ENCODE measurements around the gene GPAT2. TPM values are rescaled to one million over a fixed set of nuclear protein-coding genes. Genes with fewer than 3 reads are reported as not detected.
A peak's percentile ranks its signal among the peaks of the same experiment; 100 is the strongest.
"Not testable (repeated sequence)": the region's sequence is repeated elsewhere in the genome, so short reads cannot be mapped to it uniquely, and the experiment has no call there.

GPAT2 gene
- total RNA-seq, 1 experiment from 2014 or later: 9.1 TPM

DNA sequence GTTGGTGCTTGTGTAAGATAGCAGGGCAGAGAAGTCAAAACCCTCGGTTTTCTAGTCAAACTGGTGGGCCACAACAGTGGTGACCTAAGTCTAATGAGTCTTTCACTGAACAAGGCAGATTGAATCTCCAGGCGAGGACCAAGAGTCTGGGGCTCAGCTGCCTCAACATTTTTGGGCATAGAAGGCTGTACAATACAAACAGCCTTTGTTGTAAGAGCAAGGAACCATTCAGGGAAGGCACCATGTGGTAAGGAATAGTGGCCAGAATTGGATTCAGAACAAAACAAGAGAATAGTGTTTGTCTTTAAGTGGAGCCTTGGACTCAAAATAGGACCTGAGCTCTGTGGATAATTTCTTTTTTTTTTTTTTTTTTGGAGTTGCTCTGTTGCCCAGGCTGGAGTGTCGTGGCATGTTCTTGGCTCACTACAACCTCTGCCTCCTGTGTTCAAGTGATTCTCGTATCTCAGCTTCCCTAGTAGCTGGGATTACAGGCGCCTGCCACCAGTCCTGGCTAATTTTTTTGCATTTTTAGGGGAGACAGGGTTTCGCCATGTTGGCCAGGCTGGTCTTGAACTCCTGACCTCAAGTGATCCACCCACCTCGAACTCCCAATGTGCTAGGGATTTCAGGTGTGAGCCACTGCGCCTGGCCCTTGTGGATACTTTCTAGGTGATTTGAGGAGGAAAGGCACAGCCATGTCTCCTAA lies 22.5 kb downstream of the GPAT2 start:
- H3K4me3 ChIP-seq; H3K36me3 ChIP-seq (ENCODE audit: low read depth); H3K27ac ChIP-seq; H3K9me2 ChIP-seq (ENCODE audit: insufficient read depth); H2AFZ ChIP-seq; DNase-seq; H3K27me3 ChIP-seq (ENCODE audit: insufficient read depth, low read depth); H3K9me3 ChIP-seq (ENCODE audit: insufficient read depth, low read depth); H3K79me2 ChIP-seq (ENCODE audit: low read depth); BruUV-seq (replicated peaks); CTCF ChIA-PET; H4K20me1 ChIP-seq (ENCODE audit: insufficient read depth); H3F3A ChIP-seq (ENCODE audit: insufficient read depth, low read depth); H3K4me2 ChIP-seq; intact Hi-C loops (cut with micrococcal nuclease; ENCODE audit: unreplicated experiment): not testable (repeated sequence)
- peaks cover 11% of the 10 kb centered on the region for H3K4me1 ChIP-seq (replicated peaks; ENCODE audit: insufficient read depth)
- POLR2A ChIA-PET (ENCODE audit: unreplicated experiment): interaction anchor here (0.6 kb wide), 1 partner anchor 127 kb away, joined by 3 read pairs; no protein-coding TSS in a partner anchor

DNA sequence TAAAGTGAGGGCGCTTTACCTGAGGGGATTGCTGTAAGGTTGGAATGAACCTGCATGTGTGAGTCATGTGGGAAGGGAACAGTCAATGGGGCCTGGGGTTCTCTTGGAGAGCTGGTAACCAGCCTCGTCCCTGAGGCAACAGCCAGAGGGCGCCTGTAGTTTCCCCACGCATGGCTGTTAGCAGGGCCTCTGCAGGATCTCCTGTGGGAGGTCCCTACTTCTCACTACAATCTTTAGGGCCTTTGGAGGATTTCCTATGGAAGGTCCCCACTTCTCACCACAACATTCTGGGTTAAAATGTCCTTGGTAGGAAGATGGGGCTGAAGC lies 23.6 kb downstream of the GPAT2 start:
- TF ChIP-seq, protein P1, sequence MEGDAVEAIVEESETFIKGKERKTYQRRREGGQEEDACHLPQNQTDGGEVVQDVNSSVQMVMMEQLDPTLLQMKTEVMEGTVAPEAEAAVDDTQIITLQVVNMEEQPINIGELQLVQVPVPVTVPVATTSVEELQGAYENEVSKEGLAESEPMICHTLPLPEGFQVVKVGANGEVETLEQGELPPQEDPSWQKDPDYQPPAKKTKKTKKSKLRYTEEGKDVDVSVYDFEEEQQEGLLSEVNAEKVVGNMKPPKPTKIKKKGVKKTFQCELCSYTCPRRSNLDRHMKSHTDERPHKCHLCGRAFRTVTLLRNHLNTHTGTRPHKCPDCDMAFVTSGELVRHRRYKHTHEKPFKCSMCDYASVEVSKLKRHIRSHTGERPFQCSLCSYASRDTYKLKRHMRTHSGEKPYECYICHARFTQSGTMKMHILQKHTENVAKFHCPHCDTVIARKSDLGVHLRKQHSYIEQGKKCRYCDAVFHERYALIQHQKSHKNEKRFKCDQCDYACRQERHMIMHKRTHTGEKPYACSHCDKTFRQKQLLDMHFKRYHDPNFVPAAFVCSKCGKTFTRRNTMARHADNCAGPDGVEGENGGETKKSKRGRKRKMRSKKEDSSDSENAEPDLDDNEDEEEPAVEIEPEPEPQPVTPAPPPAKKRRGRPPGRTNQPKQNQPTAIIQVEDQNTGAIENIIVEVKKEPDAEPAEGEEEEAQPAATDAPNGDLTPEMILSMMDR (conservative IDR thresholded peaks at IDR 0.05): peak; percentile 46; the same call in 1 of the 2 replicates
- H3K36me3 ChIP-seq (ENCODE audit: low read depth); H3K9me2 ChIP-seq (ENCODE audit: insufficient read depth); H3K27me3 ChIP-seq (ENCODE audit: insufficient read depth, low read depth); H3K27ac ChIP-seq; intact Hi-C loops (cut with micrococcal nuclease; ENCODE audit: unreplicated experiment); CTCF ChIA-PET; H3K9me3 ChIP-seq (ENCODE audit: insufficient read depth, low read depth); H3K79me2 ChIP-seq (ENCODE audit: low read depth); H2AFZ ChIP-seq; H4K20me1 ChIP-seq (ENCODE audit: insufficient read depth); H3F3A ChIP-seq (ENCODE audit: insufficient read depth, low read depth); BruUV-seq (replicated peaks): not testable (repeated sequence)
- POLR2A ChIA-PET (ENCODE audit: unreplicated experiment): interaction anchor here (0.6 kb wide), 1 partner anchor 837 kb away, joined by 3 read pairs; no protein-coding TSS in a partner anchor
- peaks cover 11% of the 10 kb centered on the region for H3K4me1 ChIP-seq (replicated peaks; ENCODE audit: insufficient read depth)
- peak; percentile 55 to 80 for DNase-seq
- peak overlapping the region; percentile 39; the same call in 1 of the 2 replicates for H3K4me3 ChIP-seq
- H3K4me2 ChIP-seq: peak overlapping the region; percentile 59

DNA sequence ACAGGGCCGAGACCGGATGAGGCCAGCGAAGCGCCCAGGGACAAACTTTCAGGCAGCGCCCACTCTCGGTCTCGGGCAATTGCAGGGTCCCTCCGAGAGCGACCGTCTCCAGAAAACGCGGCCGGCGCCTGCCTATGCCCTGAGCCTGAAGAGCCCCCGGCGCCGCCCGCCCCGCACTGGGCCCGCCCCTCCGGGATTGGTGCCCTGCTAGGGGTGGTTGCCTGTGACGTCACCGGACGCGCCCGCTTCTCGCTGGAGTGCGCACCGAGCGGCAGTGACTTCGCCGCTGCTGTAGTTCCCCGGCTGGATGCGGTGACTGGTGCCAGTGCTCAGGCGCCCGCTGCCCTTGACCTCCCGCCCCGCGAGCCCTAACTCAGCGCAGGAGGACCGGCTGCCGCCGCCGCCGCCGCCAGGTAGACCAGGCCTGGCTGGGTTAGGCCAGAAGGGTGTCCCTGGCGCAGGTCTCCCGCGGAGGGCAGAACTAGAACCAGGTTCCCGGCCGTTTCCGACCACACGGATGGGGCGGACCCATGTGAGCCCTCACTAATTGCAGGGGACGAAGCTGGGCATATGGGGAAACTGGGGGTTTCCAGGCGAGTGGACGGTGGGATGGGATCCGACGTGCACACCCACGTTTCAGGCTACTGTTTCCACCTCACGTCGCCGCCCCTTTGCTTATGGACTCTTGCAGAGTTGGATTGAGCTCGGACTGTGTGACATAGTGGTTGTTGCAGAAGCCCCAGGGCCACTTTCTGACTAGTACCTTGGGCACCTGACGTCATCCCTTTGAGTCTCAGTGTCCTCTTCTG lies 24.2 kb downstream of the GPAT2 start:
- H3F3A ChIP-seq (ENCODE audit: insufficient read depth, low read depth); H4K20me1 ChIP-seq (ENCODE audit: insufficient read depth); H3K27me3 ChIP-seq (ENCODE audit: insufficient read depth, low read depth); intact Hi-C loops (cut with micrococcal nuclease; ENCODE audit: unreplicated experiment); H3K9me3 ChIP-seq (ENCODE audit: insufficient read depth, low read depth); H3K9me2 ChIP-seq (ENCODE audit: insufficient read depth); H3K79me2 ChIP-seq (ENCODE audit: low read depth); H3K36me3 ChIP-seq (ENCODE audit: low read depth): not testable (repeated sequence)
- BruUV-seq (replicated peaks): TSS peak; percentile 67
- H3K4me2 ChIP-seq: peak overlapping the region; percentile 75
- DNase-seq: peak; percentile 84 to 96
- peak overlapping the region; percentile 63 for H3K4me3 ChIP-seq
- ChIA-PET POLR2A (ENCODE audit: unreplicated experiment) (interaction anchor here (0.5 kb wide), 1 partner anchor 1649 kb away, joined by 4 read pairs; no protein-coding TSS in a partner anchor), CTCF (interaction anchor here (1.1 kb wide), 1 partner anchor 18 kb away, joined by 4 read pairs; no protein-coding TSS in a partner anchor)
- H2AFZ ChIP-seq: peak overlapping the region; percentile 69
- peaks cover 11% of the 10 kb centered on the region for H3K4me1 ChIP-seq (replicated peaks; ENCODE audit: insufficient read depth)
- peak overlapping the region; percentile 81 for H3K27ac ChIP-seq

DNA sequence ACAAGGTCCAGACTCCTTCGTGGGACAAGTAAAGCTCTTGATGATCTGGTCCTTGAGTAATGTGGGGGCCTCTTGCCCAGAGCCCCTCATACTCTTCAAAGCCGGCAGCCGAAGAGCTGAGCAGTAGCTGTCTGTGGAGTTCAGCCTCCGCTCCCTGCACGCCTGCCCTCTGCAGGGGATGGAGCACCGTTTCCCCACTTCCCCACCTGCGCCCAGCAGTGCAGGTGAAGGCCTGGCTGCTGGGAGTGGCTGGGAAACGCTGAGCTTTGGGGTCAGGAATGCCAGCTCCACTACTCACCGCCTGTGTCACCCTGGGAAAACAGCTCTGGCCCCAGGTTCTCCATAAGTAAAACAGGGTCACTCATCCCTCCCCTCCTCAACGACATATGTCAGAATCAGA lies 24.9 kb downstream of the GPAT2 start:
- H3K9me3 ChIP-seq (ENCODE audit: insufficient read depth, low read depth); H3F3A ChIP-seq (ENCODE audit: insufficient read depth, low read depth); H3K79me2 ChIP-seq (ENCODE audit: low read depth); H3K27me3 ChIP-seq (ENCODE audit: insufficient read depth, low read depth); H3K36me3 ChIP-seq (ENCODE audit: low read depth); intact Hi-C loops (cut with micrococcal nuclease; ENCODE audit: unreplicated experiment); H3K9me2 ChIP-seq (ENCODE audit: insufficient read depth); H4K20me1 ChIP-seq (ENCODE audit: insufficient read depth): not testable (repeated sequence)
- CTCF ChIA-PET: interaction anchor here (1.1 kb wide), 1 partner anchor 17 kb away, joined by 4 read pairs; no protein-coding TSS in a partner anchor
- POLR2A ChIA-PET (ENCODE audit: unreplicated experiment): interaction anchor here (0.5 to 0.7 kb wide), 3 partner anchors 106 to 1650 kb away, joined by 3 to 10 read pairs (median 4); partner anchors contain the start of gene ADRA2B
- DNase-seq: peak; percentile 69 to 76
- Histone ChIP-seq H3K4me1 (replicated peaks; ENCODE audit: insufficient read depth) (peaks cover 11% of the 10 kb centered on the region), H3K27ac (peak overlapping the region; percentile 81), H3K4me2 (peak overlapping the region; percentile 75), H2AFZ (peak overlapping the region; percentile 69), H3K4me3 (peak overlapping the region; percentile 63)
- BruUV-seq (replicated peaks): TSS peak; percentile 92

DNA sequence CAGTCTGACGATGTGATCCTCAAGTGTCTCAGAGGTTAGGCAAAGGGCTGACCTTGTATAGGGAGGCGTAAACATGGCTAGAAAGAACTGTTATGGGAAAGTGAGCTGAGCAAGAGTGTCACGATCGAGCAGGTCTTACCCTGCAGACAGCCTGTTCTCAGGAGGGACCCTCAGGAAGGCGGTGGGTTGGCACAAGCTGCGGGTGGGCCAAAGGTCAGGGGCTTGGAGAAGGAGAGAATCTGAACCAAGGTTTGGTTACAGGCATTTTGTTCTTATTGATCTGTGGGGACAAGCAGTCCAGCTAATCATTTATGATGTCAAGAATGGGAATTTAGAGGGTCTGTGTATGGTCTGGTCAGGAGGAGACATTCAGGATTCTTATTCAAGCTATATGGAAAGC lies 26.7 kb downstream of the GPAT2 start:
- BruUV-seq (replicated peaks); DNase-seq; H3K79me2 ChIP-seq (ENCODE audit: low read depth); H4K20me1 ChIP-seq (ENCODE audit: insufficient read depth); H3K4me2 ChIP-seq; H2AFZ ChIP-seq; H3F3A ChIP-seq (ENCODE audit: insufficient read depth, low read depth); H3K4me3 ChIP-seq; intact Hi-C loops (cut with micrococcal nuclease; ENCODE audit: unreplicated experiment); H3K9me3 ChIP-seq (ENCODE audit: insufficient read depth, low read depth); POLR2A ChIA-PET (ENCODE audit: unreplicated experiment); H3K36me3 ChIP-seq (ENCODE audit: low read depth); H3K27ac ChIP-seq; H3K27me3 ChIP-seq (ENCODE audit: insufficient read depth, low read depth); H3K9me2 ChIP-seq (ENCODE audit: insufficient read depth); CTCF ChIA-PET: not testable (repeated sequence)
- peaks cover 11% of the 10 kb centered on the region for H3K4me1 ChIP-seq (replicated peaks; ENCODE audit: insufficient read depth)

DNA sequence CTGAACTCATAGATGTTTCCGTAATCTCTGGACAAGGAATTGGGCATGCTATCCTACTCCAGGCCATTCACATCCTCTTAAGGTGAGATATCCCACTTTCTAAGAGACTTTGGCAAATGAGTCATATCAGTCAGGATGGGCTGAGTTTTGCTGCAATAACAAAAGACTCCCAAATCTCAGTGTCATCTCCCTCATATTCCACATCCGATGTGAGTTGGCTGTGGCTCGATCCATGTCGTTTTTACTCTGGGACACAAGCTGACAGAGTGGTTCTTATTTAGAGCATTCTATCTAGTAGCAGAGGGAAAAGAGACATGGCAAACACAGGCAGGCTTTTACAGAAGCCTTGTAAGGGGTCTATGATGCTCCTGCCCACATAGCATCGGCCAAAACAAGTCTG lies 28.5 kb downstream of the GPAT2 start:
- H3K27me3 ChIP-seq (ENCODE audit: insufficient read depth, low read depth): peaks cover 12% of the 10 kb centered on the region
- DNase-seq; H3K9me3 ChIP-seq (ENCODE audit: insufficient read depth, low read depth); H3K79me2 ChIP-seq (ENCODE audit: low read depth); H4K20me1 ChIP-seq (ENCODE audit: insufficient read depth); BruUV-seq (replicated peaks); H2AFZ ChIP-seq; H3K27ac ChIP-seq; H3K36me3 ChIP-seq (ENCODE audit: low read depth); H3K4me3 ChIP-seq; intact Hi-C loops (cut with micrococcal nuclease; ENCODE audit: unreplicated experiment); H3F3A ChIP-seq (ENCODE audit: insufficient read depth, low read depth); H3K4me1 ChIP-seq (replicated peaks; ENCODE audit: insufficient read depth); H3K9me2 ChIP-seq (ENCODE audit: insufficient read depth); H3K4me2 ChIP-seq; CTCF ChIA-PET; POLR2A ChIA-PET (ENCODE audit: unreplicated experiment): not testable (repeated sequence)
